CD4-positive, alpha-beta T cell treated with Interleukin-15 for 4 hours (primary cell): ENCODE data around the gene CCNY.
"Not testable (repeated sequence)": the region's sequence is repeated elsewhere in the genome, so short reads cannot be mapped to it uniquely, and the experiment has no call there.

Source experiments
- DNase-seq: peaks from one replicate; pipeline ENCODE4 v3.0.0-alpha.2; 2020; ENCODE audit warnings: low spot score

CCNY gene

GRCh38 chr10:35336084-35336831 lies at the start of gene CCNY:
TSS of gene CCNY (plus strand) at chr10:35336509. CDS start at chr10:35337054, 545 bp downstream.
- peak; percentile 71 for DNase-seq

- DNase-seq = no peak
Observed at GRCh38 chr10:35289198-35289597, 47.1 kb upstream of the CCNY start.

GRCh38 chr10:35294506-35294905 lies 41.8 kb upstream of the CCNY start:
- no peak for DNase-seq

GRCh38 chr10:35299016-35299415 lies 37.3 kb upstream of the CCNY start:
- no peak for DNase-seq

- peak; percentile 12 for DNase-seq
Observed at GRCh38 chr10:35300063-35300699, 36.1 kb upstream of the CCNY start.

GRCh38 chr10:35304649-35305048 lies 31.7 kb upstream of the CCNY start:
- DNase-seq = no peak

GRCh38 chr10:35306852-35307251 lies 29.5 kb upstream of the CCNY start:
- DNase-seq = no peak

- DNase-seq = no peak
Observed at GRCh38 chr10:35307297-35307696, 29.0 kb upstream of the CCNY start.

GRCh38 chr10:35308809-35309208 lies 27.5 kb upstream of the CCNY start:
- DNase-seq = no peak

GRCh38 chr10:35314142-35314541 lies 22.2 kb upstream of the CCNY start:
- DNase-seq = not testable (repeated sequence)

GRCh38 chr10:35315235-35315634 lies 21.1 kb upstream of the CCNY start:
- DNase-seq = not testable (repeated sequence)

- no peak for DNase-seq
Observed at GRCh38 chr10:35316218-35316967, 19.9 kb upstream of the CCNY start.

GRCh38 chr10:35318551-35318950 lies 17.8 kb upstream of the CCNY start:
- DNase-seq = no peak

GRCh38 chr10:35320341-35320740 lies 16.0 kb upstream of the CCNY start:
- DNase-seq = no peak

- no peak for DNase-seq
Observed at GRCh38 chr10:35322636-35323035, 13.7 kb upstream of the CCNY start.

GRCh38 chr10:35324196-35324595 lies 12.1 kb upstream of the CCNY start:
- DNase-seq = no peak

- DNase-seq = no peak
Observed at GRCh38 chr10:35326466-35327235, 9.7 kb upstream of the CCNY start.

- DNase-seq = no peak
Observed at GRCh38 chr10:35327790-35328403, 8.4 kb upstream of the CCNY start.

- DNase-seq = no peak
Observed at GRCh38 chr10:35328404-35329037, 7.8 kb upstream of the CCNY start.

- no peak for DNase-seq
Observed at GRCh38 chr10:35329520-35329919, 6.8 kb upstream of the CCNY start.
